ENCODE data around the gene GMDS. TPM values are rescaled to one million over a fixed set of nuclear protein-coding genes. Genes with fewer than 3 reads are reported as not detected.

Gene GMDS
- total and polyA plus RNA-seq, 2 of the 8 experiments (the other 6 are each of a cell fraction or from before 2014, with no cell fraction given) = 16.8 to 50.0 TPM

GRCh38 chr6:1579096-1579495 lies 666.3 kb downstream of the GMDS start:
- no peak overlapping the region for H2BK15ac ChIP-seq (ENCODE audit: low read length)
- H3K23ac ChIP-seq (ENCODE audit: insufficient read length) = no peak overlapping the region
- TF ChIP-seq JUN (IDR thresholded peaks at IDR 0.05; ENCODE audit: low read depth, low read length) = no peak
- H2AK5ac ChIP-seq (ENCODE audit: low read depth, low read length) = no peak overlapping the region
- no peak overlapping the region for H2BK20ac ChIP-seq (ENCODE audit: low read length)
- H4K91ac ChIP-seq (replicated peaks; ENCODE audit: insufficient read length, low read length) = no peak overlapping the region
- POLR2A ChIA-PET (ENCODE audit: partially characterized antibody) = no interaction called here
- H3K79me1 ChIP-seq (ENCODE audit: low read depth, low read length) = no peaks in the 10 kb centered on the region
- no peak overlapping the region for H3K14ac ChIP-seq (ENCODE audit: insufficient read length)
- H3K36me3 ChIP-seq (ENCODE audit: control insufficient read depth in 2 of 4, insufficient read depth in 4 of 4, low read length in 3 of 4) = no peaks in the 10 kb centered on the region
- H4K8ac ChIP-seq (ENCODE audit: extremely low read depth, insufficient read depth, low read length) = no peak overlapping the region
- no peak overlapping the region for H2BK12ac ChIP-seq (ENCODE audit: low read depth, low read length)
- H3K4me2 ChIP-seq (ENCODE audit: insufficient read depth in 1 of 2, low read depth in 2 of 2, low read length in 2 of 2) = no peak overlapping the region
- no peak overlapping the region for H2BK5ac ChIP-seq (ENCODE audit: low read depth, low read length)
- H3K79me2 ChIP-seq (ENCODE audit: control insufficient read depth in 1 of 2, insufficient read depth in 2 of 2, low read length in 2 of 2) = no peaks in the 10 kb centered on the region
- WGBS, 2 experiments (ENCODE audit: extremely low coverage in 1 of 2, insufficient coverage in 1 of 2, insufficient read length in 1 of 2, insufficient replicate concordance in 2 of 2, low coverage in 1 of 2, low lambda C conversion rate in 2 of 2, missing lambda C conversion rate in 1 of 2) = 89% methylated on average over 5 of the region's 5 CpGs; no CpG with 5 or more reads in 1 of the 2 experiments
- FAIRE-seq (no peak), DNase-seq (ENCODE audit: low read depth in 1 of 2, low spot score in 2 of 2) (no peak)
- no peak overlapping the region for H2BK120ac ChIP-seq (replicated peaks; ENCODE audit: low read depth, low read length)
- H3K9me3 ChIP-seq (ENCODE audit: insufficient read depth in 2 of 2, low read depth in 1 of 2, low read length in 1 of 2) = no peaks in the 10 kb centered on the region
- H3K56ac ChIP-seq (replicated peaks; ENCODE audit: insufficient read length, low read depth, low read length) = no peak overlapping the region
- CTCF ChIA-PET (ENCODE audit: partially characterized antibody) = interaction anchor here (0.6 kb wide), 1 partner anchor 806 kb away, joined by 4 read pairs; no protein-coding TSS in a partner anchor
- no peaks in the 10 kb centered on the region for H3K23me2 ChIP-seq (ENCODE audit: low read depth, low read length)
- no peak overlapping the region for H3K4me3 ChIP-seq (ENCODE audit: extremely low read depth in 1 of 4, insufficient read depth in 2 of 4, low read depth in 3 of 4, low read length in 4 of 4)
- H2AFZ ChIP-seq (ENCODE audit: low read length) = no peak overlapping the region
- no peak overlapping the region for H3K9ac ChIP-seq (replicated peaks in 1 of 4; ENCODE audit: extremely low read depth in 1 of 4, low read depth in 3 of 4, low read length in 3 of 4)
- H3K27ac ChIP-seq (ENCODE audit: low read depth, low read length) = no peak overlapping the region
- no peak overlapping the region for H4K5ac ChIP-seq (ENCODE audit: insufficient read length, low read depth, low read length)
- no peak overlapping the region for H3K4ac ChIP-seq (replicated peaks; ENCODE audit: insufficient read length, low read depth, low read length)
- no peaks in the 10 kb centered on the region for H4K20me1 ChIP-seq (replicated peaks in 1 of 2; ENCODE audit: control insufficient read depth in 1 of 2, insufficient read depth in 2 of 2, low read length in 2 of 2)
- H3K4me1 ChIP-seq (replicated peaks in 1 of 4; ENCODE audit: control insufficient read depth in 3 of 4, insufficient read depth in 4 of 4, low read length in 3 of 4) = peaks cover 0 to 8% (median 4%) of the 10 kb centered on the region in 4 experiments; a peak in 4 of 7 replicates
- H3K27me3 ChIP-seq (replicated peaks in 1 of 4; ENCODE audit: control insufficient read depth in 3 of 4, extremely low read depth in 1 of 4, insufficient read depth in 3 of 4, low read length in 3 of 4) = peaks cover 0 to 3% (median 0%) of the 10 kb centered on the region in 4 experiments; a peak in 1 of 7 replicates
- H3K18ac ChIP-seq (ENCODE audit: extremely low read depth, low read length) = no peak overlapping the region
